ENCODE results near the gene SH3PXD2A. TPM values are rescaled to one million over a fixed set of nuclear protein-coding genes. Genes with fewer than 3 reads are reported as not detected.
A peak's percentile ranks its signal among the peaks of the same experiment; 100 is the strongest.
"Not testable (repeated sequence)": the region's sequence is repeated elsewhere in the genome, so short reads cannot be mapped to it uniquely, and the experiment has no call there.

SH3PXD2A gene
- total RNA-seq, 2 experiments from 2014 or later: 14.8 to 16.0 TPM

DNA sequence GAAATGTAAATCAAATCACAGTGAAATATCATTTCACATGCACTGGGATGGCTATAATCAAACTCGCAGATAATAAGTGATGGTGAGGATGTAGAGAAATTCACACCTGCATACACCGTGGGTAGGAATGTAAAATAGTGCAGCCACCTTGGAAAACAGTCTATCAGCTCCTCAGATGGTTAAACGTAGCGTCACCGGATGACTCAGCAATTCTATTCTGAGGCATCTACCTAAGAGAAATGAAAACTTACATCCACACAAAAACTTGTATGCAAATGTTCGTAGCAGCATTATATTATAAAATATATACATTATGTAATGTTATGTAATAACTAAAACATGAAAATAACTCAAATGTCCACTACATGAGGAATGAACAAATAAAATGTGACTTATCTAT, 38.9 kb downstream of the SH3PXD2A start:
- DNase-seq (no peak), ATAC-seq (ENCODE audit: low read depth) (no peak)
- Mint-ChIP-seq H3K9me3 (no peaks in the 10 kb centered on the region), H3K27me3 (peaks cover 21% of the 10 kb centered on the region), H3K4me3 (no peak overlapping the region), H3K27ac (no peak overlapping the region), H3K4me1 (peaks cover 4% of the 10 kb centered on the region), H3K36me3 (no peaks in the 10 kb centered on the region)
- POLR2A ChIA-PET: no interaction called here

DNA sequence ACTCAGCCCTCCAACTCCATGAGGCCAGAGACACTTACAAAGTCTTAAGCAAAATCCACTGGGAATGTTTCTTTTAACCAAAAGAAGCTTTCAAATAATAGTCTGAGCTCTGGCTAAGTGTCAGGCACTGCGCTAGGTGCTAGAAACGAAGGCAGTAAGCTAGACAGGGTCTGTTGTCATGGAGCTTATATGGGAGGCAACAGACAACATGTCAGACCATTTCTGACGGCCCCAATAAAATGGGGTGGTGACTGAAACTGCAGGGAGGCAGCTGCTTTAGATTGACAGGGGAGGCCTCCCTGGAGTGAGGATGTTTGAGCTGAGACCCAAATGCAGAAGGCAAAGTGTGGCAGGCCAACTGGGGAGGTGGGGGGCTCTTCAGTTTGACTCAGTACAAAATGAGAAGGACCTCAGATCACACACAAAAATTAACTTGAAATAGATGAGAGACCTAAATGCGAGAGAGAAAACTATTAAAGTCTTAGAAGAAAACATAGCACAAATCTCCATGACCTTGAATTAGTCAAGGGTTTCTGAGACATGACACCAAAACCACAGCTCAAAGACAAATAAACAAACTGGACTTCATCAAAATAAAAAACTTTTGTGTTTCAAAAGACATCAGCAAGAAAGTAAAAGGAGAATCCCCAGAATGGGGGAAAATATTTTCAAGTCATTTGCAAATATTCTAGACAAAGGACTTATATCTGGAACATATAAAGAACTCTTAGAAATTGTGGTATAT, 40.6 kb downstream of the SH3PXD2A start:
- no peak for ATAC-seq (ENCODE audit: low read depth)
- Mint-ChIP-seq H3K4me1 (peaks cover 4% of the 10 kb centered on the region), H3K27ac (no peak overlapping the region), H3K9me3 (no peaks in the 10 kb centered on the region), H3K4me3 (no peak overlapping the region), H3K36me3 (no peaks in the 10 kb centered on the region), H3K27me3 (peaks cover 20% of the 10 kb centered on the region)
- no peak for DNase-seq
- POLR2A ChIA-PET: no interaction called here

DNA sequence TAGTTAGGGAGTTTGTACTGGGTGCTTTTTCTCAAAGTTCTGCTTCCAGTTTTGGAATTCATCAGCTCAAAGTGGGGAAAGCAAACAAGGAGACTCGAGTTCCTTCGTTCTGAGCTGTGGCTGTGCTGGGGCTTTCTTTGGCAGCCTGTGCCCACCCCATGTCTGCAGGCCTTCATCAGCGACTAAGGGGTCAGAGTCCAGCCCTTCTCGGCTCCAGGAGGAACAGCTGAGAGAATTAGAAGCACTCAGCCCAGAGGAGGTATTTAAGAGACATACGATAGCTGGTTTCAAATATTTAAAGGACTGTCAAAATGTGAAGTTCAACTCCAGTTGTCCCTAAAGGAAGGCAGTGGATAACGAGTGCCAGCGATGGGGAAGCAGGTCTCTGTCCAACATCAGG, 41.3 kb downstream of the SH3PXD2A start:
- Mint-ChIP-seq H3K27ac (no peak overlapping the region), H3K4me3 (no peak overlapping the region), H3K36me3 (no peaks in the 10 kb centered on the region), H3K27me3 (peaks cover 13% of the 10 kb centered on the region), H3K4me1 (peaks cover 4% of the 10 kb centered on the region), H3K9me3 (no peaks in the 10 kb centered on the region)
- ATAC-seq (ENCODE audit: low read depth) (no peak), DNase-seq (no peak)
- POLR2A ChIA-PET: interaction anchor here (0.7 kb wide), 1 partner anchor 85 kb away, joined by 8 read pairs; no protein-coding TSS in a partner anchor

DNA sequence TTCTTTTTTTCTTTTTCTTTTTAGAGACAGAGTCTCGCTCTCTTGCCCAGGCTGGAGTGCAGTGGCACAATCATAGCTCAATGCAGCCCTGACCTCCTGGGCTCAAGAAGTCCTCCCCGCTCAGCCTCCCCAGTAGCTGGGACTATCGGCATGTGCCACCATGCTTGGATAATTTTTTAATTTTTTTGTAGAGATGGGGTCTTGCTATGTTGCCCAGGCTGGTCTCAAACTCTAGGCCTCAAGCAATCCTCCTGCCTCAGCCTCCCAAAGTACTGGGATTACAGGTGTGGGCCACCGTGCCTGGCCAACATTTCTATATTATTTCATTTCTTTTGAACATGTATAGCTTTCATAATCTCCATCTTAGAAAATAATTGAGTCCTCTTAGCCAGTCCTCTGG, 42.1 kb downstream of the SH3PXD2A start:
- not testable (repeated sequence) for DNase-seq; ATAC-seq (ENCODE audit: low read depth); H3K9me3 Mint-ChIP-seq; H3K27ac Mint-ChIP-seq; H3K4me1 Mint-ChIP-seq; H3K4me3 Mint-ChIP-seq; H3K36me3 Mint-ChIP-seq; H3K27me3 Mint-ChIP-seq
- POLR2A ChIA-PET: interaction anchor here (0.7 kb wide), 1 partner anchor 84 kb away, joined by 8 read pairs; no protein-coding TSS in a partner anchor

DNA sequence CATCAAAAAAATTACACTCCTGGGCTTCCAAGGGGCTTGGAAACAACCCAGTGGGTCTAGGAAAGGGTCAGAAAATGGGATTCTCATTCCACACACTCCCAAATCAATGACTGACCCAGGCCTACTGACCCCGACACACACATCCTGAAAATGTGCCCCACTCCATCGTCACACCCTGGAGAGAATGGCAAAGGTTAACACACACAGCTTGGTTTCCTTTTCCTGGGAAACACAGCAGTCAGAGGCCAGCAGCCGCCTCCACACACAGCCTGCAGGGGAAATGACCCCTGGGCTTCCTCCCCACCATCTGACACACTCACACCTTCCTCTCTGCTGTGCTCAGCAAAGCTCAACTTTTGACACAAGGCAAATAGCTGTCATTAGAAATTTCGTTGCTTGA, 42.9 kb downstream of the SH3PXD2A start:
- H3K4me3 Mint-ChIP-seq: no peak overlapping the region
- H3K4me1 Mint-ChIP-seq: peaks cover 4% of the 10 kb centered on the region
- ATAC-seq (ENCODE audit: low read depth): no peak
- H3K9me3 Mint-ChIP-seq: no peaks in the 10 kb centered on the region
- no peaks in the 10 kb centered on the region for H3K36me3 Mint-ChIP-seq
- no peak for DNase-seq
- H3K27me3 Mint-ChIP-seq: peaks cover 6% of the 10 kb centered on the region
- H3K27ac Mint-ChIP-seq: no peak overlapping the region
- POLR2A ChIA-PET: no interaction called here

DNA sequence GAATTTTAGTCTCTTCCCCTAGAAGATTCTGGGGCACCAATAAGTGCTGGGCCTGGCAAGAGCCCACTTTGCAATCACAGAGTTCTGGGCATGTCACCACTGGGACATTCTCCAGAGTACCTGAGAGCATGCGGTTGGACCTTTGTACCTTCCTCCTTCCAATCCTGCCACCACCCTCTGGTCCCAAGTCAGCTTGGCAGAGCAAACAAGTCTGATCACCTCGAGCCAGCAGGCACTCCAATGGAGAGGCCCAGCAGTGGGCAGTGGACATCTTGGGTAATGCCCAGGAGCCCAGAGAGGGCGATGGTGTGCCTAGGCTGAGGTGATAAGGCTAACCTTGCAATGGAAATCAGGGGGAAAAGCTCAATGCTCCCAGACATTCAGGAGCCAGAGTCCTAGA, 43.4 kb downstream of the SH3PXD2A start:
- peaks cover 6% of the 10 kb centered on the region for H3K27me3 Mint-ChIP-seq
- DNase-seq (no peak), ATAC-seq (ENCODE audit: low read depth) (no peak)
- POLR2A ChIA-PET: no interaction called here
- H3K36me3 Mint-ChIP-seq: no peaks in the 10 kb centered on the region
- no peak overlapping the region for H3K4me3 Mint-ChIP-seq
- H3K27ac Mint-ChIP-seq: no peak overlapping the region
- no peaks in the 10 kb centered on the region for H3K9me3 Mint-ChIP-seq
- H3K4me1 Mint-ChIP-seq: peaks cover 4% of the 10 kb centered on the region

DNA sequence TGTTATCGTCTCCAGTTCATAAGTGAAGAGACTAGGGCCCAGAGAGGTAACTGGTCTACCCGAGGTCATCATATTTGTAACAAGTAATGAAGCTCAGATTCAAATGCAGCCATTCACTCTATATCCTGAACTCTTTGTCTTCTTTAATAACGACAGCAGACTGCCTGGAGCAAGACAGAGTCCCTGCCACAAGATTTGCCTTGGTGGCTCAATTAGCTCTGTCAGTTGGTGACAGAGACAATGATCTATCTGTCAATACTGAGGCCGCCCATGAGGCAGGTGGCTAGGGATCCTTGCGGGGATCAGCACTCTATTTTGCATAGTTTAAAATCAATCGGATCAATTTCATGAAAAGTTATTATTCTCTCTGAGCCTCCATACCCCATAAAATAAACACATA, 43.9 kb downstream of the SH3PXD2A start:
- Mint-ChIP-seq H3K4me3 (no peak overlapping the region), H3K9me3 (no peaks in the 10 kb centered on the region), H3K4me1 (peaks cover 4% of the 10 kb centered on the region), H3K27me3 (peaks cover 6% of the 10 kb centered on the region), H3K36me3 (no peaks in the 10 kb centered on the region), H3K27ac (no peak overlapping the region)
- DNase-seq: no peak
- ATAC-seq (ENCODE audit: low read depth): no peak
- POLR2A ChIA-PET: no interaction called here

DNA sequence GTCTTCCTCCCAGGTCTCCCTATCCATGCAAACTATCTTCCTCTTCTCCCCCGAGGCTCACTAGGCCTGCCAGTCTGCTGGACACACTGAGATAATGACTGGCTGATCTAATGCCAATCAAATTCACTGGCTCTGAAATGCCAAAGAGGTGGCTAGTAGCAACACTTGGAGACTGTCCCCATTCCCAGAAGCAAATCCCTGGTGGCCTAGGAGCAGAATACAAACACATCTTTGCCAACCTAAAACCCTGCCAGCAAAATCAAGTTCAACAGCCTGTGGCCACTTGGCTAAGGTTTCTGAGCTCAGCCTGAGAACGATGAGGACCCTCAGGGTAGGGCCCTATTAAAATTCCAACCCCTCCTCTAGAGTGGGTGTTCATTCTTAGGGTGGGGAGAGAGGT, 46.6 kb downstream of the SH3PXD2A start:
- Mint-ChIP-seq H3K9me3 (no peaks in the 10 kb centered on the region), H3K4me3 (no peak overlapping the region), H3K27me3 (peaks cover 2% of the 10 kb centered on the region), H3K27ac (no peak overlapping the region), H3K36me3 (no peaks in the 10 kb centered on the region), H3K4me1 (peaks cover 6% of the 10 kb centered on the region)
- ATAC-seq (ENCODE audit: low read depth) (no peak), DNase-seq (no peak)
- POLR2A ChIA-PET: no interaction called here

DNA sequence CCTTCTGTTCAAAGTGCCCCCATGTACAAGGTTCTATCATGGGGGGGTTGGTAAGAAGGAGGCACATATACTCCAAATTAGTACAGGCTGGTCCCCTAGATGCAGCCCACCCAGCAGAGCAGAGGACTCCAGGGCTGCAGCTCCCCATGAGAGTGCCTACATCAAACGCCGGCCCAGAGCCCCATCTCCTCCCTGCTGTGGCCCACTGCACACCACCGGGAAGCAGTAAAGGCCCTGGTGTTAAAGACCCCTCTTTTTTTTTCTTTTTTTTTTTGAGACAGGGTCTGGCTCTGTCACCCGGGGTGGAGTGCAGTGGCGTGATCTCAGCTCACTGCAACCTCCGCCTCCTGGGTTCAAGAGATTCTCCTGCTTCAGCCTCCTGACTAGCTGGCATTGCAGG, 47.4 kb downstream of the SH3PXD2A start:
- no peak overlapping the region for H3K27ac Mint-ChIP-seq
- POLR2A ChIA-PET: no interaction called here
- no peak for ATAC-seq (ENCODE audit: low read depth)
- no peak overlapping the region for H3K4me3 Mint-ChIP-seq
- peaks cover 2% of the 10 kb centered on the region for H3K27me3 Mint-ChIP-seq
- H3K9me3 Mint-ChIP-seq: no peaks in the 10 kb centered on the region
- no peak for DNase-seq
- H3K36me3 Mint-ChIP-seq: no peaks in the 10 kb centered on the region
- H3K4me1 Mint-ChIP-seq: peaks cover 9% of the 10 kb centered on the region

DNA sequence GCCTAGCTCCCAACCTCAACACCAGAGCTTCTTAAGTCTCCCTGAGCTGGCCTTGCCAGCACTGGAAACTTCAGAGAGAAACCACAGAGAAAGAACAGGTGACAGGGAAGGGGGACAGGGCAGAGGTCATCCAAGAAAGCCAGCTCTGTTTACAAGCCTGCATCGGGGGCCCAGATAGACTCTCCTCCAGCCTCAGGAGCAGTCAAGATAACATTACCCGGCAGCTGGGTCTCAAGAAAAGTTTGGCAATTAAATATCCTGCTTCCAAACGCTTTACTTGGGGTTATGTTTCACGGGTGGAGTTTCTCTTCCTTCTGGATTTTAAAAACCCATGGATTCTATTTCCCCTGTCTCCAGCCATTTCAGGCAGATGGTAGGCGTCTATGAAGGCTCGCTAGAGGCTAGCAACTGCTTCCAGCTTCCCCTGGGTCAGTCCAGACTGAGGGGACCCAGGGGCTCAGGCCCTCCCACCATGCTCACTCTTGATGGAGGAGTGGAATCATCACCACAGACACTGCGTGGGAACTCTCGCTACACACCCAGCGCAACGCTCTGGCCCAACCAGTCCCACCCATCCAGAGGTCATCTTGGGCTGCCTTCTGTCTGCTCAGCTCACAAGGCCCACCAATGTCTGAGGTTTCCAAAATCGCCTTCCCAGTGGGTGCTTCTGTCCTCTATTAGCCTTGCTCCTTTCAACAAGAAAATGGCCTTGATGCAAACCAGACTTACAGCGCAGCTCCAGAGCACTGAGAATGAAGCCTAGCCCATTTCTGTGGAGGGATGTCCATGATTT, 48.8 kb downstream of the SH3PXD2A start:
- H3K4me3 Mint-ChIP-seq: no peak overlapping the region
- no peak overlapping the region for H3K27ac Mint-ChIP-seq
- H3K36me3 Mint-ChIP-seq: no peaks in the 10 kb centered on the region
- DNase-seq (no peak), ATAC-seq (ENCODE audit: low read depth) (no peak)
- no peaks in the 10 kb centered on the region for H3K9me3 Mint-ChIP-seq
- H3K27me3 Mint-ChIP-seq: peaks cover 2% of the 10 kb centered on the region
- POLR2A ChIA-PET: no interaction called here
- peaks cover 8% of the 10 kb centered on the region for H3K4me1 Mint-ChIP-seq

DNA sequence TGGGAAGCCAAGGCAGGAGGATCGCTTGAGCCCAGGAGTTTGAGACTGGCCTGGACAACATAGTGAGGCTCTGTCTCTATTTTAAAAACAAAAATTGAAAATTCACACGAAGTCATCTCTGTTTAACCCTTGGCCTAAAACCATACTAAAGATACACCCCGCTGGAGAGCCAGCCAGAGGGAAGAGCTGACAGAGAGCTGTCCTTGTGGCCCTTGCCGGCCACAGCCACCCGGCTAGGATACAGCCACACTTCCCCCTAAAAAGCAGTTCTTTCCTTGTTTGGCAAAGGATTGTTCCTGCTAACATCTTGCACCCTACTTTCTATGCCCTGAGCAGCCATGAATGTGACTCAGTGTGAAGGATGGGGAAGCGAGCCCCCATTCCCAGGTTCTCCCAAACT, 49.6 kb downstream of the SH3PXD2A start:
- POLR2A ChIA-PET: no interaction called here
- H3K27ac Mint-ChIP-seq: no peak overlapping the region

DNA sequence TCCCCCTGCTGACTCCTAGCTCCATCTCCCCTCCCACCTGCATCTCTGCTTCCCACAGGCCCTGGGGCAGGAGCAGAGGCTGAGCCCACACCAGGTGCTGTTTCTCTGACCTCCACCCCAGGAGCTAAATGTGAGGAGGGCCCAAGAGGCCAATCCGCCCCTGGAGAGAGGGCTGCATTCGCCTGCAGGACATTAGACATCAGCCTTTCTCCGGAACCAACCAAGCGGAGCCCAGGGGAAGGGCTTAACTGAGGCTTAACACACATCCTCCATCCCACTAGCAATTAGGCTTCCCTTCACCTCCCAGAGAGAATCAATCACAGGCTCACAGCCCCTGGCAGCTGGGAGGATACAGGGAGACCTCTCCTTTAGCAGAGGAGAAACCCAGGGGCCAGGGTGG, 50.5 kb downstream of the SH3PXD2A start:
- Mint-ChIP-seq H3K4me1 (peaks cover 23% of the 10 kb centered on the region), H3K4me3 (no peak overlapping the region)
- POLR2A ChIA-PET: no interaction called here

More for the DNA sequence above, 49.6 kb downstream of the SH3PXD2A start:
- Mint-ChIP-seq H3K4me1 (peaks cover 14% of the 10 kb centered on the region), H3K27me3 (peaks cover 2% of the 10 kb centered on the region), H3K36me3 (no peaks in the 10 kb centered on the region), H3K4me3 (no peak overlapping the region), H3K9me3 (no peaks in the 10 kb centered on the region)
- DNase-seq (no peak), ATAC-seq (ENCODE audit: low read depth) (no peak)

DNA sequence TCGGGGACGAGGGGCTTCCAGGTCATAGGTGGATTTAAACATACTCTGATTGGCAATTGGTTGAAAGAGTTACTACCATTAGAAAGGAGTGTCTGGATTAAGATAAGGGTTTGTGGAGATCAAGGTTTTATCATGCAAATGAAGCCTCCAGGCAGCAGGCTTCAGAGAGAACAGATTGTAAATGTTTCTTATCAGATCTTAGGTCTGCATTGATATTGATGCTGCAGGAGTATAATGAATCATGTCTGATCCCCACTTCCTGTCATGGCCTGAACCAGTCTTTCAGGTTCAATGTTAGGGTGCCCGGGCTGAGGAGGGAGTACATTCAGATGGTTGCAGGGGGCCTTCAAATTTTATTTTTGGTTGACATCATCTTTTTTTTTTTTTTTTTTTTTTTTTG, 51.4 kb downstream of the SH3PXD2A start:
- Mint-ChIP-seq H3K36me3 (no peaks in the 10 kb centered on the region), H3K9me3 (no peaks in the 10 kb centered on the region), H3K4me1 (peaks cover 25% of the 10 kb centered on the region), H3K4me3 (no peak overlapping the region), H3K27me3 (peaks cover 2% of the 10 kb centered on the region), H3K27ac (peak overlapping the region; percentile 54)
- DNase-seq (no peak), ATAC-seq (ENCODE audit: low read depth) (peak; percentile 49)
- POLR2A ChIA-PET: no interaction called here

More for the DNA sequence above, 50.5 kb downstream of the SH3PXD2A start:
- Mint-ChIP-seq H3K36me3 (no peaks in the 10 kb centered on the region), H3K27me3 (peaks cover 2% of the 10 kb centered on the region), H3K27ac (no peak overlapping the region), H3K9me3 (no peaks in the 10 kb centered on the region)
- no peak for DNase-seq
- no peak for ATAC-seq (ENCODE audit: low read depth)

Measured in activated naive CD8-positive, alpha-beta T cell treated with anti-CD3 and anti-CD28 coated beads, Interleukin-2, amount 10 ng/mL, durations not matched to agents 7 days and 5 days (primary cell).